ENCODE measurements around the gene PPARG.

GRCh38 chr3:12327021-12327420, 38.2 kb downstream of the PPARG start:
- TF ChIP-seq CTCF (IDR thresholded peaks at IDR 0.05; ENCODE audit: low read depth, low read length, poor library complexity, severe bottlenecking) (no peak), EZH2phosphoT487 (IDR thresholded peaks at IDR 0.05; ENCODE audit: borderline replicate concordance, low read length) (no peak)

All from DOHH2 (cell line).